ENCODE results near the gene HFE.
"Not testable (repeated sequence)": the region's sequence is repeated elsewhere in the genome, so short reads cannot be mapped to it uniquely, and the experiment has no call there.

Gene HFE

DNA sequence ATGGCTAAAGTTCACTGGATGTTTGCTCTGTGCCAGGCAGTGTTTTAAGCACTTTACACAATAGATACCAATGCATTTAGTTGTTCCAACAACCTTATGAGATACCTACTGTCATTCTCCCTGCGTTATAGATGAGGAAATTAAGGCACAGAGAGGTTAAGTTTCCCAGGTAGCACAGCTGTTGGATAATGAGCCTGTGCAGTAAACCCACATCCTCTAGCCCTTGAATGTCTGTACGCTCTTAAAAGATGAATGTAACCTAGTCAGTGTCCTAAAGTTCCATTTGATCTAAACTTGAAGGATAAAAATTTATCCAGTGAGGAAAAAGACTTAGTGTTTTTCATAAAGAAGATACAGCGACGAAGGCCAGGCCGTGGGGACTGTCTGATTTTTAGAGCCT, 28.0 kb downstream of the HFE start:
- ATAC-seq (ENCODE audit: low read depth) = no peak
- no peaks in the 10 kb centered on the region for H3K36me3 ChIP-seq (ENCODE audit: low read depth)
- H3K27ac ChIP-seq (ENCODE audit: poor library complexity, severe bottlenecking) = no peak overlapping the region

DNA sequence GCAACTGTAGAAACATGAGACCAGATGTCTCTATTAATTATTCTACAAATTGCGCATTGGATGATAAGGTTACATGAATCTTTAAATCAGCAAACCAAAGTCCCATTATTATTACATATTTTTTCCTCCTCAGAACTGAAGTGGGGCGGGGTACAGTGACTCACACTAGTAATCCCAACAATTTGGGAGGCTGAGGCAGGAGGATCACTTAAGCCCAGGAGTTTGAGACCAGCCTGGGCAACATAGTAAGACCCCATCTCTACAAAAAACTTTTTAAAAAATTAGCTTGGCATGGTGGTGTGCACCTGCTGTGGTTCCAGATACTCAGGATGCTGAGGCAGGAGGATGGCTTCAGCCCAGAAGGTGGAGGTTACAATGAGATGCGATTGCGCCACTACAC, 29.0 kb downstream of the HFE start:
- DNase-seq (ENCODE audit: low spot score) (no peak), ATAC-seq (ENCODE audit: low read depth) (no peak)
- TF ChIP-seq, protein P1, sequence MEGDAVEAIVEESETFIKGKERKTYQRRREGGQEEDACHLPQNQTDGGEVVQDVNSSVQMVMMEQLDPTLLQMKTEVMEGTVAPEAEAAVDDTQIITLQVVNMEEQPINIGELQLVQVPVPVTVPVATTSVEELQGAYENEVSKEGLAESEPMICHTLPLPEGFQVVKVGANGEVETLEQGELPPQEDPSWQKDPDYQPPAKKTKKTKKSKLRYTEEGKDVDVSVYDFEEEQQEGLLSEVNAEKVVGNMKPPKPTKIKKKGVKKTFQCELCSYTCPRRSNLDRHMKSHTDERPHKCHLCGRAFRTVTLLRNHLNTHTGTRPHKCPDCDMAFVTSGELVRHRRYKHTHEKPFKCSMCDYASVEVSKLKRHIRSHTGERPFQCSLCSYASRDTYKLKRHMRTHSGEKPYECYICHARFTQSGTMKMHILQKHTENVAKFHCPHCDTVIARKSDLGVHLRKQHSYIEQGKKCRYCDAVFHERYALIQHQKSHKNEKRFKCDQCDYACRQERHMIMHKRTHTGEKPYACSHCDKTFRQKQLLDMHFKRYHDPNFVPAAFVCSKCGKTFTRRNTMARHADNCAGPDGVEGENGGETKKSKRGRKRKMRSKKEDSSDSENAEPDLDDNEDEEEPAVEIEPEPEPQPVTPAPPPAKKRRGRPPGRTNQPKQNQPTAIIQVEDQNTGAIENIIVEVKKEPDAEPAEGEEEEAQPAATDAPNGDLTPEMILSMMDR (IDR thresholded peaks at IDR 0.05; ENCODE audit: poor library complexity, severe bottlenecking) = no peak

More for the DNA sequence above, 28.0 kb downstream of the HFE start:
- DNase-seq (ENCODE audit: low spot score) = no peak
- Histone ChIP-seq H3K9me3 (ENCODE audit: severe bottlenecking) (no peaks in the 10 kb centered on the region), H3K4me1 (ENCODE audit: insufficient read depth, poor library complexity, severe bottlenecking) (no peaks in the 10 kb centered on the region), H3K27me3 (ENCODE audit: insufficient read depth, poor library complexity, severe bottlenecking) (no peaks in the 10 kb centered on the region), H3K4me3 (ENCODE audit: severe bottlenecking) (no peak overlapping the region)
- TF ChIP-seq, protein P1 (IDR thresholded peaks at IDR 0.05; ENCODE audit: poor library complexity, severe bottlenecking) = no peak

DNA sequence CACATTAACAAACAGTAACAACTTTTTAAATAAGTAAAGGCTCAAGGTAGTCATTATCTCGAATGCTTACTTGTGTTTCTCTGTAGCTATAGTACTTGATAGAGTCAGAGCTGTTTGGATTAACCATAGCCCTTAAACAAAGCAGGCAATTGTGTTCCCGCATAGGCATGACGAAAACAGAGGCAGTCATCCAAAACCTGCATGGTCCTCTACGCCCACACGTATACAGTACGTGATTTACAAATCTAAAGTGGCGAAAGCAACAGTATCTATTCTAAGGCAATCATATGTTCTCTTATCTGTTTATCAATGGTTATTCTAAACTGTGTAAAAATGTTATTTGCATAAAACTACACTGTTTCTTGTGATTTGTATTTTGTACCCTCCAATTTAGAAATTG, 31.8 kb downstream of the HFE start:
- Histone ChIP-seq H3K4me1 (ENCODE audit: insufficient read depth, poor library complexity, severe bottlenecking) (peaks cover 6% of the 10 kb centered on the region), H3K27ac (ENCODE audit: poor library complexity, severe bottlenecking) (no peak overlapping the region), H3K9me3 (ENCODE audit: severe bottlenecking) (no peaks in the 10 kb centered on the region), H3K27me3 (ENCODE audit: insufficient read depth, poor library complexity, severe bottlenecking) (no peaks in the 10 kb centered on the region), H3K4me3 (ENCODE audit: severe bottlenecking) (no peak overlapping the region), H3K36me3 (ENCODE audit: low read depth) (no peaks in the 10 kb centered on the region)
- DNase-seq (ENCODE audit: low spot score) (no peak), ATAC-seq (ENCODE audit: low read depth) (no peak)
- TF ChIP-seq, protein P1 (IDR thresholded peaks at IDR 0.05; ENCODE audit: poor library complexity, severe bottlenecking) = no peak

More for the DNA sequence above, 29.0 kb downstream of the HFE start:
- H3K4me3 ChIP-seq (ENCODE audit: severe bottlenecking) = no peak overlapping the region
- no peak overlapping the region for H3K27ac ChIP-seq (ENCODE audit: poor library complexity, severe bottlenecking)
- H3K9me3 ChIP-seq (ENCODE audit: severe bottlenecking) = no peaks in the 10 kb centered on the region
- H3K27me3 ChIP-seq (ENCODE audit: insufficient read depth, poor library complexity, severe bottlenecking) = no peaks in the 10 kb centered on the region
- H3K4me1 ChIP-seq (ENCODE audit: insufficient read depth, poor library complexity, severe bottlenecking) = no peaks in the 10 kb centered on the region
- H3K36me3 ChIP-seq (ENCODE audit: low read depth) = no peaks in the 10 kb centered on the region

DNA sequence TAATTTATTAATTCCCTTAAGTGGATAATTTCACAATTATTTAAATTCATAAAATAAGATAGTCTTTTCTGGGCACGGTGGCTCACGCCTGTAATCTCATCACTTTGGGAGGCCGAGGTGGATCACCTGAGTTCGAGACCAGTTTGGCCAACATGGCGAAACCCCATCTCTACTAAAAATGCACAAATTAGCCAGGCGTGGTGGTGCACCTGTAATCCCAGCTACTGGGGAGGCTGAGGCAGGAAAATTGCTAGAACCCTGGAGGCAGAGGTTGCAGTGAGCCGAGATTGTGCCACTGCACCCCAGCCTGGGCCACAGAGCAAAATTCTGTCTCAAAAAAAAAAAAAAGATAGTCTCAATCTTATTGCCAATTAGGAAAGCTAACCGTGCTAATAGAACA, 32.9 kb downstream of the HFE start:
- H3K9me3 ChIP-seq (ENCODE audit: severe bottlenecking); H3K27ac ChIP-seq (ENCODE audit: poor library complexity, severe bottlenecking); H3K4me3 ChIP-seq (ENCODE audit: severe bottlenecking); H3K36me3 ChIP-seq (ENCODE audit: low read depth); H3K27me3 ChIP-seq (ENCODE audit: insufficient read depth, poor library complexity, severe bottlenecking); ATAC-seq (ENCODE audit: low read depth); H3K4me1 ChIP-seq (ENCODE audit: insufficient read depth, poor library complexity, severe bottlenecking); DNase-seq (ENCODE audit: low spot score): not testable (repeated sequence)

DNA sequence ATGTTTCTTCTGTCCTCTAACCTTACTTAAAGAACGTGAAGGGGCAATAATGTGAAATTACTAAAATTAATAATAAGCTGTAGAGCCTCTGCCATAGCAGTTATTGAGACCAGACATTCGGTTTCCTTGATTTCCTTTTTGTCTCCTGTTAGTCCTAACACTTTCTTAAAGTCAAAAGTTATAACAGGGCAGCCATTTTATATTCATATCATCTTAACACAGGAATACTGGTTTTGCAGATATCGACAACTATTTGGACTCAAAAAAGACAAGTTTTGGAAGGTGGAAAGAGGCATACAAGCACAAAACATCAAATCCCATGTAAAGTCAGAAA, 33.5 kb downstream of the HFE start:
- peak overlapping the region; percentile 92 for H3K27ac ChIP-seq (ENCODE audit: poor library complexity, severe bottlenecking)
- ATAC-seq (ENCODE audit: low read depth) (no peak), DNase-seq (ENCODE audit: low spot score) (no peak)
- H3K9me3 ChIP-seq (ENCODE audit: severe bottlenecking) = no peaks in the 10 kb centered on the region
- TF ChIP-seq, protein P1 (IDR thresholded peaks at IDR 0.05; ENCODE audit: poor library complexity, severe bottlenecking) = no peak
- H3K27me3 ChIP-seq (ENCODE audit: insufficient read depth, poor library complexity, severe bottlenecking) = no peaks in the 10 kb centered on the region
- H3K36me3 ChIP-seq (ENCODE audit: low read depth) = peaks cover 11% of the 10 kb centered on the region
- peaks cover 6% of the 10 kb centered on the region for H3K4me1 ChIP-seq (ENCODE audit: insufficient read depth, poor library complexity, severe bottlenecking)
- no peak overlapping the region for H3K4me3 ChIP-seq (ENCODE audit: severe bottlenecking)

All from RWPE2 (cell line).